Activated CD4-positive, alpha-beta T cell treated with anti-CD3 and anti-CD28 coated beads, Interleukin-2, amount 50 U/mL, for 1 hour (primary cell): Measurements from ENCODE around the gene EFNA2.
A peak's percentile ranks its signal among the peaks of the same experiment; 100 is the strongest.

Experiments
- DNase-seq: peaks from one replicate; pipeline ENCODE4 v3.0.0-alpha.2; 2020

The EFNA2 gene

DNA sequence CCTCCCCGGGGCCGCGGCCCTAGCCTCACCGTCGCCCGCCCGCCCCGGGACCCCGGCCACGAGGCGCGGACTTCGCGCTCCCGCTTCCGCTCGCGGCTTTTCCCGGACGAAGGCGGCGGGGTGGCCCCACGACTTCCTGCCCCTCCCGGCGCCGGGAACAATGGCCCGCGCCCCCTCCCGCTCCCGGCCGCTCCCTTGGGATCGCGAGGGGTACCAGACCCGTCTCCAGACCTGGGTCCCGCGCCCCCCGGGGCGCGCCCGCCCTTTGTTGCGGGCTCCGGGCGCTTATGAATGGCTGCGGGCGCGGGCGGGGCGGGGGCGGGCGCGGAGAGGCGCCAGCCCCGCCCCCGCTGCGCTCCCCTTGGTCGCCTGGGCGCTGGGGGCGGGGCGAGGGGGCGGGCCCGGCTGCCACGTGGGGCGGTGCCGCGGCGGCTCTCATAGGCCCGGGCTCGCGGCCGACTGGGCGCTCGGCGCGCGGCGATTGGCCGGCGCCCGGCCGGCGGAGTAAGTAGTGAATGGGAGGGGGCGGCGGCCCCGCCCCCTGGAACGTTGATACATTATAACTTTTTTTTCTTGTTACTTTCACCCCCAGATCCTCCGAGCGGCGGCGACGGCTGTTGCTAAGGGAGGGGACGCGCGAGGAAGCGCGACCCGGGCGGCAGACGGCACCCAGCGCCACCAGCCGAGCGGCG lies 36.2 kb upstream of the EFNA2 start:
- peak; percentile 95 for DNase-seq

DNA sequence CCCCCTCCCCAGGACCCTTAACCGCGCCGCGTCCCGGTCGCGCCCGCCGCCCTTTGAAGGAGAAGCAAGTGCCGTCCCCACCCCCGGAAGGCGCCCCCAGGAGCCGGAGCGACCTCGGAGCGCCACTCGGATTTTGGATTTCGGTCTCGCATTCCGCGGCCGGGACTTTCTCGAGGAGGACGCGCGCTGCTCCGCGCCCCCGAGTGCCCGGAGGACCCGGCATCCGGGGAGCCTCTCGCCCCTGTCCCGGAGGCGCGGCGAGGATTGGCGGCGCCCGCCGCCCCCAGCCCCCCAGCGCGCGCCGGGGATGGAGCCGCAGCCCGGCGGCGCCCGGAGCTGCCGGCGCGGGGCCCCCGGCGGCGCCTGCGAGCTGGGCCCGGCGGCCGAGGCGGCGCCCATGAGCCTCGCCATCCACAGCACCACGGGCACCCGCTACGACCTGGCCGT lies 35.7 kb upstream of the EFNA2 start:
- no peak for DNase-seq

GRCh38 chr19:1250437-1251260 lies 35.0 kb upstream of the EFNA2 start:
- peak; percentile 59 for DNase-seq

DNA sequence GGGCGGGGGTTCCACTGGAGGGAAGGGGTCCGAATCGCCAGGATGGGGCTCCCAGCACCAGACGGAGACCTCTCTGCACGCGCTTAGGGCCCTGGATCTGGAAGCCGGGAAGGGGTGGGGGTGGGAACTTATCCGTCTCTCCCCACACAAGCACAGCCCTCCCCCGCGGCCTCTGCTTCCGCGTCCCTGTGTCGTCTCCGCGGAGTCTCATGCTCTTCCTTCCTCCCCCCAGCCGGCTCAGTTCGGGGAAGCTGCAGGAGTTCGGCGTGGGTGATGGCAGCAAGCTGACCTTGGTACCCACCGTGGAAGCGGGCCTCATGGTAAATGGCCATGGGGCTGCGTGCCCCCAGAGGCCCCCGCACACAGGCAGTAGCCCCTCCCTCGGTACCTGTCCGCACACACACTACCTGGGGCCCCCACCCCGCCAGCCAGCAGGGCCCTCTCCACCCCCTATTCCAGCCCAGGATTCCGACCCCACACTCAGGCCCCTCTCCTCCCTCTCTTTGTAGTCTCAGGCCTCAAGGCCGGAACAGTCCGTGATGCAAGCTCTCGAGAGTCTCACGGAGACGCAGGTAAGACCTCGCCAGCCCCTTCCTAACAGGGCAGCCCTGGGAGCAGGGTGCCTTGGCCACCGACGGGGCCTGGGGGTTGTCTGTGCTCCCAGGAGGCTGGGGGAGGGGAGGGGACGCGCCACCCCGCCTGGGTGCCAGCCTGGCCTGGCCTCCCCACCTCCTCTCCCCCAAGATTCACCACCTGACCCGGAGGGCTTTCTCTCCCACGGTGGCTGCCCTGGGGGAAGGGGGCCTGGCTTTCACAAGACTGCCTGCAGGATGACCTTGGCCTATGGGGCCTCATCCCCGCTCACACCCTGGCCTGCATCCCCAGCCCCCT lies 34.1 kb upstream of the EFNA2 start:
- DNase-seq = peak; percentile 60

DNA sequence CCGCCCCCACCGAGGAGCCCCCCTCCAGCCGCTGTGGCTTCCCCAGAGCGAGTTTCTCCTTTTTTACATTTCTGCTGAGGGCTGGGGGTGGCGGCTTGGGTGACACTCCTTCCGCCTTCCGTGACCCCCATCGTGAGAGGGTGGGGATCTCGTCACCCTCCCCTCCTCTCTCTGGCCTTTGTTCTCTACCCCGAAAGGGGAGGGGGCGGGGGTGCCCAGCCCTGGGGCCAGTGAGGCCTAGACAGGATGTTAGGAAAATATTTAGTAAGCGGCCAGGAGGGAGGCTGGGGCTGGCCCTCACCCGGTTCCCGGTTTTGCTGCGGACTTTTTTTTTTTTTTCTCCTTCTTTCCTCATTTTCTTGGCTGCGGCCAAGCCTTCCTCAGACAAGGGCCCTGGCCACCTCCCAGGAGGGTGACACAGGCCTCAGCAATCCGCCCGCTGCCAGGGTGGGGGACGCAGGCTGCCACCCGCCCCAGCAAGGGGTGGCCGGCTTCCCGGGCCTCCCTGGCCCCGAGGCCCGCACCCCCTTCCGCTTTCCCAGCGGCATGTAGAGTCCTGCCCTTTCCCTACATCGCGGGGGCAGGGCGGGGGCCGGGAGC lies 33.4 kb upstream of the EFNA2 start:
- DNase-seq = peak; percentile 55

GRCh38 chr19:1252821-1253513 lies 32.7 kb upstream of the EFNA2 start:
- peak; percentile 73 for DNase-seq

DNA sequence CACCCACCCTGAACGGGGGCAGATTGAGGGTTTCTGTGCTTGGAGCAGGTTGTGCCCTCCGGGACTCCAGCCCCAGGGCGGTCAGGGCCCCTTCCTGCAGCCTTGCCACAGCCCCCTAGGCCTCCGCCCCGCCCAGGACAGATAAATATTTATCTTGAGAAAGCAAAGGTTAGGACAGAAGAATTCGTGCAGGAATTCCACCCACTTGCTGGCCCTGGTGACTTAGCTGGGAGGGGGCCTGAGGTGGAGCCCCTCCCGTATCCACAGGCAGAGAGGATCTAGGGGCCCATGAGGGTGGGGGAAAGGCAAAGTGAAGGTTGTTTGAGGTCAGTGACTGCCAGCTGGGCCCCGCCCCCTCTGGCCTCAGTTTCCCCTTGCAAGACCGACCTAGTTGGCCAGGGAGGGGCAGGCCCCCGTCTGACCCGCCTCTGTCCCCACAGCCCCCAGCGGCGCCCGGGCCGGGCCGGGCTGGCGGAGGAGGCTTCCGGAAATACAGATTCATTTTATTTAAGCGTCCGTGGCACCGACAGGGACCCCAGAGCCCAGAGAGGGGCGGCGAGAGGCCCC lies 32.1 kb upstream of the EFNA2 start:
- DNase-seq = no peak

DNA sequence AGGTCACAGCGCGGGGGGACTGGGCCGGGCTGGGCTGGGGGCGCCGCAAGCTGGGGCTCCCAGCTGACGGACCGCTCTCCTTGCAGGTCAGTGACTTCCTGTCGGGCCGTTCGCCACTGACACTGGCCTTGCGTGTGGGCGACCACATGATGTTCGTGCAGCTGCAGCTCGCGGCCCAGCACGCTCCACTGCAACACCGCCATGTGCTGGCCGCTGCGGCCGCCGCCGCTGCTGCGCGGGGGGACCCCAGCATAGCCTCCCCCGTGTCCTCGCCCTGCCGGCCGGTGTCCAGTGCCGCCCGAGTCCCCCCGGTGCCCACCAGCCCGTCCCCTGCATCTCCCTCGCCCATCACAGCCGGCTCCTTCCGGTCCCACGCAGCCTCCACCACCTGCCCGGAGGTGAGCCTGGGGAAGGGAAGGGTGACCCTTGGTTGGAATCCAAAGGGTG lies 31.6 kb upstream of the EFNA2 start:
- no peak for DNase-seq

GRCh38 chr19:1254530-1255185 lies 31.0 kb upstream of the EFNA2 start:
- DNase-seq = no peak

- no peak for DNase-seq
Measured at GRCh38 chr19:1255186-1256161, 30.2 kb upstream of the EFNA2 start.

DNA sequence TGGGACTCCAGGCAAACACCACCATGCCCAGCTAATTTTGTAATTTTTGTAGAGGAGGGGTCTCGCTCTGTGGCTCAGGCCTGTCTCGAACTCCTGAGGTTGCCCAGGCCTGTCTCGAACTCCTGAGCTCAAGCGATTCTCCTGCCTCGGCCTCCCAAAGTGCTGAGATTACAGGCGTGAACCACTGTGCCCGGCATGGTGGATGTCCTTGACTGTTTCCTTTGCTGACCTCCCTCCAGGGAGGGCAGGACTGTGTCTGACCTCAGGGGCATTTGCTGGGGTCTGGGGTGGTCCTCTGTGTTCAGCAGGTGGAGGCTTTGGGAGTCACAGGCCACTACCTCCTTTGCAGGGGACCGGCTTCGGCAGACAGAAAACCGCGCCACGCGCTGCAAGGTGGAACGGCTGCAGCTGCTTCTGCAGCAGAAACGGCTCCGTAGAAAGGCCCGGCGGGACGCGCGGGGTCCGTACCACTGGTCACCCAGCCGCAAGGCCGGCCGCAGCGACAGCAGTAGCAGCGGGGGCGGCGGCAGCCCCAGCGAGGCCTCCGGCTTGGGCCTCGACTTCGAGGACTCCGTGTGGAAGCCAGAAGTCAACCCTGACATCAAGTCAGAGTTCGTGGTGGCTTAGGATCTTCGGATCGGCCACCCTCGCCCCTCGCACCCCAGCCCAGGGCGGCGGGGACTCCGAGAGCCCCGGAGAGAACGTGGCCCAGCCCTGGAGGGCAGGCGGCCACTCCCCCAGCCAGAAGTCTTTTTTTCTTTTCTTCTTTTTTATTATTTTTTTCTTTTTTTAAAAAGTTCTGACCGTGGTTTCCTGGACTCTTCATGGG lies 28.8 kb upstream of the EFNA2 start:
- no peak for DNase-seq

DNA sequence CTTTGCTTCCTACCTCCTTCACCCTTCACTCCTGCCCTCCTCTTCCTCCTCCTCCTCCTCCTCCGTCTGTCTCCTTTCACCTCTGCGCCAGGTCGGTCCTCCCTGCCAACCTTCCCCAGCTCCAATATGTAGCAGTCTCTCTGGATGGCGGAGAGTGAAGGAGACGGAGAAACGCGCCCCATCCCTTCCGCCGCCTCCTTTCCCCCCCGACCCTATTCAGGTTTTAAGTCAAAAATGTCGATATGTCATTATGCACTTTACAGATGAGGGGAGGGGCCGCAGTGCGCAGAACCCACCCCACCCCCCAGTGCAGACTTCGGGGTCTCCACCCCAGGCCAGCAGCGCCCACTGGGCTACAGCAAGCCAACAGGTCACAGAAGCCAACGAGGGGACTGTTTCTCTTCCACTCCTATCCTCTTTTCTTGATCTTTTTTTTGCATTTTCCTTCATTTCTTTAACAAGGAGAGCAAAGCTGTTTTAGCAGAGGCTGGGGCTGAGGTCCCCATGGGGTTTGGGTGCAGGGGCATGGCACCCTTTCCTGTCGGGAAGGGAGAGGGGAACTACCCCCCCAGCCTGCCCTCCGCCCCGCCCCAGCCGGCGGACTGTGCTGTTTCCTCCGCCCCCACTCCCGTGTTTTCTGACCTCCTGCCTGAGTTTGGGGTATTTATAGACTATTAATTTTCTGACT lies 28.1 kb upstream of the EFNA2 start:
- no peak for DNase-seq

DNA sequence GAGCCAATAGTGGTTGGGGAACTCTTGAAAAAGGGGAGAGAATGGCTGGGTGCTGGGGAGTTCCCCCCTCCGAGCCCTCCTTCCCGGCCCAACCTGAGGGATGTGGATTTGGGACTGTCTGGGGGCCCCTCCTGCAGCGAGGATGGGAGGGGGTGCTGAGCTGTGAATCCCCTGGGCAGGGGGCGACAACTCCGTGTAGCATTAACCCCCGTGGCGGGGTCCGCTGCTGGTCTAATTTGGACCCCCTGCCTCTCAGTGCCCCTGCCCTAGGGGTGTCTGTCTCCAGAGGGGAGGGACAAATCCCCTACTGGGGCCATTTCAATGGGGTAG lies 27.5 kb upstream of the EFNA2 start:
- no peak for DNase-seq

- no peak for DNase-seq
Measured at GRCh38 chr19:1258707-1259205, 26.9 kb upstream of the EFNA2 start.

DNA sequence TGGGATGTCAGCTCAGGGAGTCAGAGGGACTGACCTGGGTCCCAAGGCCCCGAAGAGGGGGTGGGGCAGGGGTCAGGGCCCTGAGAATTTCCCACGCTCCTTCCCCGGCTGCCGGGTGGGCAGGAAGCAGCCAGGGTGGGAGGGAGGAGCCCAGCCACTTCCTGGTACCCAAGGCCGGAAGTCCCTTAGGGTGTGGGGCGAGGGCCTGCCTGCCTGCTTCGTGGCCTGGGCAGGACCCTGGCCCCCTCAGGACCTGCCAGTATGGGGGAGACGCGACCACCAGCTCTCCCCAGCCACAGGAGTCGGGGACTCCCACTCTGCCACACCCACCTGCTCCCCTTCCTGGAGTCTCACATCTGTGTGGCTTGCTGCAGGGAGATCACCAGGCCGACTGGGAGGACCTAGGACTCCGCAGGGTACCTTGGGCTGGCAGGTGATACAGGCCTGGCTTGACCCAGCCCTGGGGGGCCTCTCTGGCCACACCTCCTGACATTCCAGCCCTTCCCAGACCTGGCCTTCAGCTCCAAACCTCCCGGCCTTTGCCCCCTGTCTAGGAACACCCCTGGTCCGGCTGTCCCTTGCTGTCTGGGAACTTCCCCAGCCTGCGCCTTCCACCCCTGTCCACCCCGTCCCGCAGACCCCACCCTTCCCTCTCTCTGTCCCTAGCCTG lies 26.3 kb upstream of the EFNA2 start:
- DNase-seq = peak; percentile 58

DNA sequence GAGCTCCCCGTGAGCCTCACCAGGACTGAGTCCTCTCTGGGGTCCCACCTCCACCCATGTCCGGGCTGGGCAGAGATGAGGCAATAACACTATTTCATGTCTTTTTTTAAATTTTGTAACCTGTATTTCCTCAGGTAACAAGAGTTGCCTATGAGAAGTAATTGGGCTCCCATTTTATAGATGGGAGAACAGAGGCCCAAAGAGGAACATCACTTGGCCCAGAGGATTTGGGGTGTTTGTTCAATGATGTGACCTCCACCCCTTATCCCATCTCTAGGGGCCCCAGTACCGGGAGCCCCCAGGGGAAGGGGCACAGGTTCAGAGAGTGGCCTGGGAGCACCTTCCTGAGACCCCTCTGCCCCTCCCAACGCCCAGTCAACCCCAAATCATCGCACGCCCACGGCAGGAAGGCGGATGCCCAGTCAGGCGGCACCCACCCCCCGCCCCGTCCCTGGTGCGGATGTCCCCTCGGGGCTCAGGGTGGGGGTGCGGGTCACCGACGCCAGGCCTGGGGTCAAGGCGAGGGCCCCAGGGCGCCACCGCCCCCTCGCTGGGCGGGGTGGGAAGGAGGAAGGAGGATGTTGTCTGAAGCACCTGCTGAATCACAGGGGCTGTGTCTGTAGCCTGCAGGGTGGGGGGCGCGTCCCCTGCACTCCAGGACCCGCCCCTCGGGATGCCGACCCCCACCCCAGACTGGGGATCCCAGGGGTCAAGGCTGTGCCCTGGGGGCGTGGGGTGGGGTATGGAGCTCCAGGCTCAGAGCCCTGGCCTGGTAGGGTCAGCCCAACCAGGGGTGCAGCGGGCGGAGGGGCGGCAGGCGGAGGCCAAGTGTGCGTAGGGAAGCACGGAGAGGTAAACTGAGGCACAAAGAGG lies 25.6 kb upstream of the EFNA2 start:
- DNase-seq = peak; percentile 49
